ENCODE measurements around the gene PHIP.

GRCh38 chr6:79079561-79080041, 1.5 kb upstream of the PHIP start:
- TF ChIP-seq CTCF (conservative IDR thresholded peaks at IDR 0.05; ENCODE audit: low read depth, low read length) (no peak), EZH2 (IDR thresholded peaks at IDR 0.05; ENCODE audit: low read length, unreplicated experiment) (no peak), EZH2phosphoT487 (IDR thresholded peaks at IDR 0.05; ENCODE audit: borderline replicate concordance, low read length) (no peak)

Data from PC-3 (cell line).